GM12874 (cell line): ENCODE measurements around the gene ZNF613.

Experiments
- TF ChIP-seq, protein P1 (sequence below): IDR thresholded peaks from 2 replicates; pipeline ENCODE4 v1.5.1; 2011; ENCODE audit warnings: low read depth, mild to moderate bottlenecking, control low read depth, low read length, moderate library complexity; ENCODE audit not compliant: insufficient read depth

Gene ZNF613

DNA sequence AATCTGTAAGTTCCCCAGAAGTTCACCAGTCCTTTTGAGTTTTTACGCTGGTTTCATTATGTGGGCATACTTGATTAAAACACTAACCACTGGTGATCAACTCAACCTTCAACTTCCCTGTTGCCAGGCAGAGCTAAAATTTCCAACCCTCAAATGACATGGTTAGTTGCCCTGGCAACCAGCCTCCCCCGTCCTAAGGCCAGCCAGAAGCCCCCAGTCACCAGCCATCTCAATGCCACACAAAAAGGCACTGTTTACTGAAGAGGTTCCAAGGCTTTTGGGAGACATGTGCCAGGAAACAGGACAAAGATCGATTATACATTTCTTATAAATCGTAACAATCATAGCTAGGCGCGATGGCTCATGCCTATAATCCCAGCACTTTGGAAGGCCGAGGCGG, 24.1 kb upstream of the ZNF613 start:
- TF ChIP-seq, protein P1, sequence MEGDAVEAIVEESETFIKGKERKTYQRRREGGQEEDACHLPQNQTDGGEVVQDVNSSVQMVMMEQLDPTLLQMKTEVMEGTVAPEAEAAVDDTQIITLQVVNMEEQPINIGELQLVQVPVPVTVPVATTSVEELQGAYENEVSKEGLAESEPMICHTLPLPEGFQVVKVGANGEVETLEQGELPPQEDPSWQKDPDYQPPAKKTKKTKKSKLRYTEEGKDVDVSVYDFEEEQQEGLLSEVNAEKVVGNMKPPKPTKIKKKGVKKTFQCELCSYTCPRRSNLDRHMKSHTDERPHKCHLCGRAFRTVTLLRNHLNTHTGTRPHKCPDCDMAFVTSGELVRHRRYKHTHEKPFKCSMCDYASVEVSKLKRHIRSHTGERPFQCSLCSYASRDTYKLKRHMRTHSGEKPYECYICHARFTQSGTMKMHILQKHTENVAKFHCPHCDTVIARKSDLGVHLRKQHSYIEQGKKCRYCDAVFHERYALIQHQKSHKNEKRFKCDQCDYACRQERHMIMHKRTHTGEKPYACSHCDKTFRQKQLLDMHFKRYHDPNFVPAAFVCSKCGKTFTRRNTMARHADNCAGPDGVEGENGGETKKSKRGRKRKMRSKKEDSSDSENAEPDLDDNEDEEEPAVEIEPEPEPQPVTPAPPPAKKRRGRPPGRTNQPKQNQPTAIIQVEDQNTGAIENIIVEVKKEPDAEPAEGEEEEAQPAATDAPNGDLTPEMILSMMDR: no peak

DNA sequence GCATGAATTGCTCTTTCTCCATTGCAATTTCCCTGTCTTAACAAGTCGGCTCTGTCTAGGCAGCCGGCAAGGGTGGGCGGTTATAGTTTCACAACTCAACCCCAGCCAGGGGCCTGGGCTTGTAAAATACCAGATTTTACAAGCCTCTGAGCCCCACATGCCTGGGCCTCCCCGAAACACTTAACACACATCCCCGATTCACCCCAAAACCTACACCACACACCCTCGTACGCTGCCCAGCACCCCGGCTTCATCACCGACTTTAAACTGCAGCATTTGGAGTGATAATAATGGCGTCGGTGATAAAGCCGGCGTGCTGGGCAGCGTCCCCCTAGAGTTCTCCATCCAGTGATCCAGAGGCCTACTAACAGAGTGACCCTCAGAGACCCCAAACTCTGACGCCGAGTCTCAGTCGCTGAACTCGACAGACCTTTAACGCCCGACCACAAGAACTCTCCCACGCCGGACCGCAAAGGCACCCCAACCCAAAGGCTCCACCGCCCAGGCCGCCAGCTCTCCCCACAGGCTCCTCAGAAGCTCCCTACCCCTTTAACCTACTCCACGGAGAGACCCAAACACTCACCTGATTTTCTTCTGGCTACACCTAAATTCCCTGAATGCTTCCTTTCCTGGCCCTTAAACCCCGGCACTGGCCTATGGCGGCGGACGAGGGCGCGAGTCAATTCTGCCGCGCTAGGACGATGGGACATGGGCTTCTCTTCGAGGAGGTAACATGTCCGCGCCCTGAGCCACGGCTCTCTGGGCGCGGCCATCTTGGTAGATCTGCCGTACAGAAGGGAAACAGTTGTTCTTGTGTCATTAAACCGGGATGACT, 22.7 kb upstream of the ZNF613 start, which contains the start of gene ZNF649:
Gene ZNF649 (minus strand): TSS at position 687 of the 835 bp plus-strand sequence. CDS start 4,910 bp downstream, outside the sequence.
- TF ChIP-seq, protein P1: no peak

DNA sequence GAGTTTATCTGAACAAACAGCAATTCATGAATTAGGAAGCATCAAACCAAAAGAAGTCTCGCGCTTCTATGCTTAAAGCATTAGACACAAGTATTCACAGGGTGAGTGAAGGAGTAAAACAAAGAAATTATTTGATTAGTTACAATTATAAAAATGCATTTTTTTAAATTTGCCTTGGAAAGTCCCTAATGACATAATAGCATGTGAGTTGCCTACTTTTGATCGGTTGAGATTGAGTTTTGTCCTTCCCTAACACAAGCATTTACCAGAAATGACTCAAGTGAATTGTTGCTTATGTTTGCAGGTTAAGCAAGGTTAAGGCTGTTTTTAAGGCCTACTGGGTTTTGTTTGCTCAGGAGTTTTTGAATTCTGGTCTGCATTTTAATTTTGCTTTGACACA, 22.1 kb upstream of the ZNF613 start:
- TF ChIP-seq, protein P1: no peak

DNA sequence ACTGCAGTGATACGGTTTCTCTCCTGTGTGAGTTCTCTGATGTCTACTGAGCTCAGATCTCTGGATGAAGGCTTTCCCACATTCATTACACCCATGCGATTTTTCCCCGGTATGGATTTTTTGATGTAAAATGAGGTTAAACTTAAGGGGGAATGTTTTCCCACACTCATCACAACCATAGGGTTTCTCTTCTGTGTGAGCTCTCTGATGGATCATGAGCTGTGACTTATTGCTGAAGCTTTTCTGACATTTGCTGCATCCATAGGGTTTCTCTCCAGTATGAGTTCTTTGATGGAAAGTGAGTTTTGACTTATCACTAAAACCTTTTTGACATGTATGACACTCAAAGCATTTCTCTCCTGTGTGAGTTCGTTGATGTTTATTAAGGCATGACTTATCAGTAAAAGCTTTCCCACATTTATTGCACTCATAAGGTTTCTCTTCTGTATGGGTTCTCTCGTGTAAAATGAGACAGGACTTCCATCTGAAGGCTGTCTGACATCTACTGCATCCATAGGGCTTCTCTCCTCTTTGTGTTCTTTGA, 11.9 kb upstream of the ZNF613 start:
- TF ChIP-seq, protein P1: no peak

DNA sequence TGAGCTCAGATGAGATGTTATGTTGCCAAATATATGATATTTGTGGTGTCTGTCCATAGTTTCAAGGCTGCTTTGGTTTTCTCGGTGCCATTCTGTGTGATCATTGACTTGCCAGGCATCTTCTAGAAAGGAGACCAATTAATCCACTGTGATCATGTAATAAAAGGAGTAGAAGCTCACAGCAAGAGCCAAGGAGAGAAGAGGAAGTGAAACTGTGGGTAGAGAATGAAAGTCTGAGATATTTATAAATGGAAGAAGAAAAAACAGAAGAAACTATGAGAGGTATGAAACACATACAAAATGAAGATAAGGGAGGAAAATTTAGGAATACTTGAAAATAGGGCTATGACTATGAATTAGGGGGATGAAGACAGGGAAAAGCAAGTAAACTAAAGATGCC, 11.1 kb upstream of the ZNF613 start:
- TF ChIP-seq, protein P1: no peak

DNA sequence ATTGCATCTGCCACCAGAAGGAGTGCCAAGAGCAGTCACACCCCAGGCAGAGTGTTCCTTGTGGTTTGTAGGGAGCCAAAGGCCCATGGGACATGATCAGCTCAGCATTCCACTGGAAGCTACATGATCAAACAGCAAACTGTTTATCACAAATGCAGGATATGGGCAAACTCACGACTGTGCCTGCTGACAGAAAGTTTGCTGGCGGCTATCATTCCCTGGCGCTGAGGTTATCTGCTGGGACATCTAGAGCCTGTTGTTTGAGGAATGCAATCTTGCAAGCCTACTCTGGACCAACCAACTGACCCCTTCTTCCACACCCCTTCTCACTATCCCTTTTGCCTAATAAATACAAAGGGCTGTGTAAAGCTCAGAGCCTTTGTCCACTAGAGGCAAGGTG, 7.7 kb upstream of the ZNF613 start:
- TF ChIP-seq, protein P1: no peak

DNA sequence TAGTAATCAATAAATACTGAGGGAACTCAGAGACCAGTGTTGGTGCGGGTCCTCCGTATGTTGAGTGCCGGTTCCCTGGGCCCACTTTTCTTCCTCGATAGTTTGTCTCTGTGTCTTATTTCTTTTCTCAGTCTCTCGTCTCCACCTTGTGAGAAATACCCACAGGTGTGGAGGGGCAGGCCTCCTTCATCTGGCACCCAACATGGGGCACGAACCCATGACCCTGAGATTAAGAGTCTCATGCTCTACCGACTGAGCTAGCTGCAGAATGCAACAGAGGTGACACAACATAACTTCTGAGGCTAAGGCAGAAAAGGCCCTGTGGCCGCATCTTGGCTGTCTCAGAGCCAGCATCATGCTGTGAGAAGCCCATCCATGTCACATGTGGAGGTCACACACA, 5.3 kb upstream of the ZNF613 start:
- TF ChIP-seq, protein P1: no peak
